Stimulated activated naive CD8-positive, alpha-beta T cell treated with anti-CD3 and anti-CD28 coated beads, Interleukin-15, amount 100 ng/mL, for 72 hours (primary cell): Measurements from ENCODE around the gene GFPT2.

Experiments used
- ATAC-seq: fragments of 150-1000 bp; cut with Tn5 transposase; 2 replicates; pipeline ENCODE4 v1.10.0; 2021; ENCODE audit warnings: mild to moderate bottlenecking, moderate library complexity
- DNase-seq, 2 donors: peaks; one replicate each; pipeline ENCODE4 v3.0.0; 2021 to 2022
- H3K27ac Mint-ChIP-seq, 2 donors: one replicate each; pipeline ENCODE4 v1.8.0; 2022; ENCODE audit warnings: mild to moderate bottlenecking in 2 of 2, mixed read lengths in 2 of 2, moderate library complexity in 2 of 2
- H3K27me3 Mint-ChIP-seq: one replicate; pipeline ENCODE4 v1.8.0; 2022; ENCODE audit warnings: mixed read lengths
- H3K4me1 Mint-ChIP-seq: one replicate; pipeline ENCODE4 v1.8.0; 2022; ENCODE audit warnings: mild to moderate bottlenecking, mixed read lengths
- H3K4me3 Mint-ChIP-seq, 2 donors: one replicate each; pipeline ENCODE4 v1.8.0; 2022; ENCODE audit warnings: mild to moderate bottlenecking in 2 of 2, mixed read lengths in 2 of 2, moderate library complexity in 1 of 2
- H3K9me3 Mint-ChIP-seq, 2 donors: one replicate each; pipeline ENCODE4 v1.8.0; 2022; ENCODE audit warnings: mixed read lengths in 2 of 2

The GFPT2 gene

GRCh38 chr5:180253036-180253824, 99.9 kb downstream of the GFPT2 start:
- DNase-seq (no peak), ATAC-seq (no peak)
- Mint-ChIP-seq H3K4me1 (no peaks in the 10 kb centered on the region), H3K27ac (no peak overlapping the region), H3K9me3 (peaks cover 50 to 79% of the 10 kb centered on the region in 2 donors), H3K27me3 (no peaks in the 10 kb centered on the region), H3K4me3 (no peak overlapping the region)

- H3K4me3 Mint-ChIP-seq: no peak overlapping the region
- H3K27me3 Mint-ChIP-seq: no peaks in the 10 kb centered on the region
- peaks cover 39 to 66% of the 10 kb centered on the region in 2 donors for H3K9me3 Mint-ChIP-seq
- no peak for DNase-seq
- no peaks in the 10 kb centered on the region for H3K4me1 Mint-ChIP-seq
- ATAC-seq: no peak
- H3K27ac Mint-ChIP-seq: no peak overlapping the region
Observed at GRCh38 chr5:180251887-180252286, 101.2 kb downstream of the GFPT2 start.

GRCh38 chr5:180251141-180251540, 102.0 kb downstream of the GFPT2 start:
- Mint-ChIP-seq H3K4me1 (no peaks in the 10 kb centered on the region), H3K27me3 (no peaks in the 10 kb centered on the region), H3K27ac (no peak overlapping the region), H3K9me3 (peaks cover 39 to 65% of the 10 kb centered on the region in 2 donors), H3K4me3 (no peak overlapping the region)
- ATAC-seq (no peak), DNase-seq (no peak)
